NB4 (cell line): ENCODE measurements around the gene MFAP1.

Experiments
- POLR2A ChIP-seq: IDR thresholded peaks from 2 replicates; pipeline ENCODE4 v1.6.1; 2011; ENCODE audit warnings: mild to moderate bottlenecking; ENCODE audit not compliant: insufficient read length; ENCODE audit errors: extremely low read depth
- TF ChIP-seq, protein P1 (sequence below): IDR thresholded peaks from one replicate; pipeline ENCODE4 v1.5.1; 2012; ENCODE audit warnings: low read depth, low read length

DNA sequence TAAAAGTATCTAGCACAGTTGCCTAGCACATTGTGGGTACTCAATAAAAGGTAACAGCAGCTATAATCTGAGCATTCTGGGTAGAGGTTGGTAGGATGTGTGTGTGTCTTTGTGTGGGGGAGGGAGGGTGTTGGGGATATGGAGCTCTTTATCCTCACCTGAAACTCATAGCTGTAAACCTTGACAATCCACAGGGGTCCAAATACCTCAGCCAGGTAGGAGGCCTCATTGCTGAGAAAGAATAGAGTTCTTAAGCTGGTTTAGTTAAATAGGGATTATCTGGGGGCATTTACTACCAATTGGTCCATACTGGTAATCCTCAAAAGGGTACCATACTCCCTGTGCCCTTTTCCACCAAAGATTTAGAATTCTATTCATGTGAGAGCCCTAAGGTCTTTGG is 28.5 kb downstream of the MFAP1 start:
- no peak for TF ChIP-seq POLR2A
- TF ChIP-seq, protein P1, sequence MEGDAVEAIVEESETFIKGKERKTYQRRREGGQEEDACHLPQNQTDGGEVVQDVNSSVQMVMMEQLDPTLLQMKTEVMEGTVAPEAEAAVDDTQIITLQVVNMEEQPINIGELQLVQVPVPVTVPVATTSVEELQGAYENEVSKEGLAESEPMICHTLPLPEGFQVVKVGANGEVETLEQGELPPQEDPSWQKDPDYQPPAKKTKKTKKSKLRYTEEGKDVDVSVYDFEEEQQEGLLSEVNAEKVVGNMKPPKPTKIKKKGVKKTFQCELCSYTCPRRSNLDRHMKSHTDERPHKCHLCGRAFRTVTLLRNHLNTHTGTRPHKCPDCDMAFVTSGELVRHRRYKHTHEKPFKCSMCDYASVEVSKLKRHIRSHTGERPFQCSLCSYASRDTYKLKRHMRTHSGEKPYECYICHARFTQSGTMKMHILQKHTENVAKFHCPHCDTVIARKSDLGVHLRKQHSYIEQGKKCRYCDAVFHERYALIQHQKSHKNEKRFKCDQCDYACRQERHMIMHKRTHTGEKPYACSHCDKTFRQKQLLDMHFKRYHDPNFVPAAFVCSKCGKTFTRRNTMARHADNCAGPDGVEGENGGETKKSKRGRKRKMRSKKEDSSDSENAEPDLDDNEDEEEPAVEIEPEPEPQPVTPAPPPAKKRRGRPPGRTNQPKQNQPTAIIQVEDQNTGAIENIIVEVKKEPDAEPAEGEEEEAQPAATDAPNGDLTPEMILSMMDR, result no peak
